DMS53 treated with DMSO at 0.1 percent for 48 hours (cell line): ENCODE data around the gene GALNT7.
"Not testable (repeated sequence)": the region's sequence is repeated elsewhere in the genome, so short reads cannot be mapped to it uniquely, and the experiment has no call there.

Experiments used
- DNase-seq: peaks from one replicate; lab custom pipeline; 2025; ENCODE audit not compliant: unreplicated experiment; lab: John Stamatoyannopoulos, UW

The GALNT7 gene

GRCh38 chr4:173165706-173166105 is 2.9 kb upstream of the GALNT7 start:
- DNase-seq: no peak

- no peak for DNase-seq
These were observed 2.1 kb upstream of the GALNT7 start for GRCh38 chr4:173166491-173166890.

GRCh38 chr4:173167758-173168395 is 734 bp upstream of the GALNT7 start:
- DNase-seq: peak; percentile 44

DNA sequence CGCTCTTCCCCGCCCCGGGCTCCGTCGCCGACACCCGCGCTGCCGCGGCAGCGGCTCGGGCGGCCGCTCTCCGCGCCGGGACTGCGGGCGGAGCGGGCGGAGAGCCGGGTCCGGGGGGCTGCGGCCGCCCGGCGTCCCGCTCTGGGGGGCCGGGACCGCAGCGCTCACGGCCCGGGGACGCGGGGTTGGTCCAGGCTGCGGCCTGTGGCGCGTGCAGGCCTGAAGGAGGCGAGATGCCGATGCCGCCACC is 492 bp downstream of the GALNT7 start:
- peak; percentile 8 for DNase-seq

DNA sequence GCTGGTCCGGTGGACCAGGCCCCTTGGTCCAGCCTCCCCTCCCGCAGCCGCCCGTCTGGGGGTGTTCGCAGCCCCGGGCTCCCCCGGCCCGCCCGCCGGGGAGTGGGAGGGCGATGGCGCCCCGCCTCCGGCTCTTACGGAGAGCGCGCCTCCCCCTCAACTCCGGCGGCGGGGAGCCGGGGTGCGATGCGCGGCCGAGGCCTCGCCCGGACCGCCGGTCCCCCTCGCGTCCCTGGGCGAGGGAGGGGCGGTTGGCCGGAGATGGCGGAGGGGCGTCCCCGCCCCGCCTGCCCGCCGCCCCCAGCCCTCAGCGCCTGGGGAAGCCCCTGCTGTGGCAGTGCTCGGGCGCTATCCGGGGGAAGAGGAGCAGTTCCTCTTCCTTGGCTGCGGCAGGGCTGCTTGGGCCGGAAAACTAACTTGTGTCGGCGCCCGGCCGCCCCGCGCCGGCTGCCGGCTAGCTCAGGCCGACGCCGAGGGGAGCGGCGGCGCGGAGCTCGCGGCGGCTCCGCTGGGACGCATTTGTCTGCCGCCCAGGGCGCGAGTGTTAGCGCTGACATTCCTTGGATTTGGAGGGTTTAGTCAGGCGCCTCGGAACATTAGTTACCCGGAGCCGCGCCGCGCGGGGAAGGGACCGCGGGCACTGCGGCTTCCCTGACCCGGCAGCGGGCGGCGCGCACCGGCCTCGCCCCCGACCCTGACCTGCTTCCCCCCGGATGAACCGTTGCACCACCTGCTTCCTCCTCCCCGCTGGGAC is 994 bp downstream of the GALNT7 start:
- peak; percentile 9 for DNase-seq

GRCh38 chr4:173170182-173170778 is 1.7 kb downstream of the GALNT7 start:
- no peak for DNase-seq

DNA sequence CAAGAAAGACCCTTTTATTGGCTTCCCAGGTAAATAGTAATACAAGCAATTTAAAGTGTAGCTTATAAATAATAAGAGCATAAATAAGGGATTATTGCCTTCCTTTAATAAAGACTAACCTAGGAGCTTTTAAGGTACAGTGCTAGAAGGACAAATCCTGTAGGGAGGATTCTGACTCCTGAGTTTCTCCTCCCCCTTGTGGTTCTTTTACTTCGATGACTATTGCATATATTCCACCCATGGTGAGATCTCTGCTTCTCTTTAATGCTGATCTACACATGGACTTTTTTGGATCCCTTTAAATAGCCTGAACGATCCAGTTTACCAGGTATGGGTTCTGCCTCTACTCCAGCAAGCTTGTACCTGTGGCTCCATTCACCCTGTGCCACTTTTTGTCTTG is 2.5 kb downstream of the GALNT7 start:
- no peak for DNase-seq

- no peak for DNase-seq
These were observed 3.4 kb downstream of the GALNT7 start for GRCh38 chr4:173171987-173172386.

DNA sequence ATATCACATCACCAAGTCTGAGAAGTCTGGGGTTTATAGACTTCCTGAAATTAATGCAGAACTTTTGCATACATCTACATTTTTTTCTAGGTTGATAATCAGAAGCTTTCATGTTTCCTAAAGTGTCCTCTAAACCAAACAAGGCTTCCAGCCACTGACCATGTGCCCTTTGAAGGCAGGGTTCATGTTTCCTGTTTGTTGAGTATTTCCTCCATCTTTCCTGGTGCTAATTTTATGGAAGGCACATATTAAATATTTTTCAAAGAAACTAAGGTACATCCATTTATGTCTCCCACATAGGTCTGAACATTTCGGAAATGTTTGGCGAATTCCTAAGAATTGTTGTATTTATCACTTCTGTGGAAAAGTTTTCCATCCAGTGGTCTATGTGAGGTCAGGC is 5.6 kb downstream of the GALNT7 start:
- no peak for DNase-seq

DNA sequence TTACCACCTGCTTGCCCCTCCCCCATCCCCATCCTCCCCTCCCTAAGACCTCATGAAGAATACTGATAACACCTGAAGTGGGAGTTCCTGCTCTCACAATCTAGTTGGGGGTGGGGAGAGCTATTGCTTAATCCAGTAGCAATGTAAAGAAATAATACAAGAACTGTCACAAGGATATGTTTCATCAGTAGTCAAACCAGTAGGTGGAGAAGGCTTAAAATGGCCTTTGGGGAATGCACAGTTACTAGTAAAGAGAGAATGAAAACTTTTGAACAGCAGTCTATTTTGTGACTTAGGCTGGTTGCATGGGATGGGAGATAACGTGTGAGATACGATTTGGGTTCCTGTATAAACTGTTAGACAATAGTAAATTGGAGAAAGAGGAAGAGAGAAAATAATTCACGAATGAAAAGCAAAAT is 6.0 kb downstream of the GALNT7 start:
- DNase-seq: no peak

DNA sequence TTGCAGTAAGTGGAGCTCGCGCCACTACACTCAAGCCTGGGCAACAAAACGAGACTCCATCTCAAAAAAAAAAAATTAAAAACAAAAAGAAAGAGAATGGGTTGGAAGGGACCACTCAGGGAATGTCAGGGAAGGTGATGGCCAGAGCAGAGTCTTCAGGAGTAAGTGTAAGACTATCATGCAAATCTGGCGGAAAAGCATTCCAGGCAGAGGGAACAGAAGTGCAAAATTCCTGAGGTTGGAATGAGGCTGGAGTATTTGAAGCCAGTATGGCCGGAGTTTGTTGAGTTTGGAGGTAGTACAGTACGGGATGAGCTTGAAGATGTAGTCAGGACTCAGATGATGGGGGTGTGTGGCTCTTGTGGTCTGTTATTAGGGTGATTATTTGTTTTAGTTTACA is 7.4 kb downstream of the GALNT7 start:
- no peak for DNase-seq

DNA sequence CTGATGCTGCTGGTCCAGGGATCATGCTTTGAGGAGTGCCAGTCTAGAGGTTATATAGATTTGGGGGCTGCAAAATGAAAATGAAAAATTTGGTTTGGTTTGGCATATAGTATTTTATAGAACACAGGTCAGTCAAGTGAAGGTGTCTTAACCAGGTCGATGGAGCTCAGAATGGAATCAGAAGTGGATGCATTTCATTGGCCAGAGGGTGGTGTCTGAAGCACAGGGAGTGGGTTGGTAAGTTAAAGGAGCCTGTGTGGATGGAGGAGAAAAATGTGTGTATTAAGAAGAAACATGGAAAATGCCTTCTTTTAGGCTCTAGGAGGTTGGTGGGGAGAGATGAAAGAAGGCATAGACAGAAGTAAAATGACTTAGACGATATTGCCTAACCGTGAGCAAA is 8.6 kb downstream of the GALNT7 start:
- DNase-seq: no peak

DNA sequence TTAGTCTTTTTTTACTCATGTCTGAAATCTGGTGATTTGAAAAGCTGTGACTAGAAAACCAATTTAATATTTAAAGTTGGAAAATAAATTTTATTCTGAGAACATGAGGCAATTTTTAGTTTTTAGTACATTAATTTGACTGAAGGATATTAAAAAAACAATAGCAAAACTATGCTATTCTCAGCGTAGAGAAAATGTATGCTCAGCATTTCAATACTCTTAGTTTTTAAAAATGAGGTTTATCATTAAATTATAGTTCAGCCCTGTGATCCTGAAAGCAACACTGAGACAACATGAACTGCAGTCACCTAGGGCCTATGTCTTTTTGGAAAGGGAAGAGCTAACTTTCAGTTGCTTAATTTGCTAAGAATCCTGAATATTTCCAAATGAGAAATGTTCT is 9.5 kb downstream of the GALNT7 start:
- DNase-seq: no peak

GRCh38 chr4:173181848-173182247 is 13.2 kb downstream of the GALNT7 start:
- DNase-seq: no peak

- DNase-seq: no peak
These were observed 13.8 kb downstream of the GALNT7 start for GRCh38 chr4:173182403-173182802.

- DNase-seq: not testable (repeated sequence)
These were observed 15.1 kb downstream of the GALNT7 start for GRCh38 chr4:173183659-173184247.

DNA sequence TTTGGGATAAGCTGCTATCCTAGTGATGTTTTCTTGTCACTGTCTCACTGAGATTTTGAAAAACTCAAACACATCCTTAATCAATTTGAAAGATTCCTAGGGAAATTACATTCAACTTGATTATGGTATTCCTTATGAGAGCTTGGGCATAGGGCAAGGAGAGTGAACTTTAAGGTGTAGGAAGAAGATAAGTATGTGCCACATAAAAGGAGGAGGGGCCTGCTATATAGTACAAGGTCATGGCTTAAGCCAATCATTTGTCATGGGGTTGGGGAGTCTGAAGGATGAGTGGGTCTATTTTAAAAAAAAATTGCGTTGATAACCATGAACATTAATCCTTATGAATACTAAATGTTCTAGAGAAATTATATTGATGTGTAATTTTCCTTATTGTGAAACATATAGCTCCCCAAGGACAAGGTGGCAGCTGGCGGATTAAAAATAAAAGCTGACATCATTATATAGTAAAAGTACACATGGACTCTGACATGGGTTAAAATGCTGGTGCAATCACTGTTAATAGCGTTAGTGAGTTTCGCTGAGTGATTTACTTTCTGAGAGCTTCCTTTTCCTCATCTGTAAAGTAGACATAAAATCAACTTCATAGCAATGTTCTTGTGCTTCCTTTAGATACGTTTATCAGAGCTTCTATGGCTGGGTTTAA is 17.4 kb downstream of the GALNT7 start:
- no peak for DNase-seq

DNA sequence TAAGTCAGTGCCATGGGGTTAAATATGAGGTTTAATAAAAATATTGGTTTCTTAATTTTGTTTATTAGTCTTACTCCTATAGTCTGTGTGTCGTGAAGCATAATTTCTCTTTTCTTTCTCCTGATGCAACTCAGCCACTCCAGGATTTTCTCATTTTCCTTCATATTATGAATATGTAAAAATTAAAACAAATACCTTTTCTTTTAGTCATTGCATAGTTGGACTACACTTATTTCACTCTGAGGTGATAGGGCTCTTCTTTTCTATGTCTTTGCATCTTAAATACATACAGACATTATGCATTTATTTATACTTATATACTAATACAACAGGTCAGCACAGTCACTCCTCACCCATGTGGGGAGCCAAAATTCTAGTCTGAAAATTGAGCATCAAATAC is 19.1 kb downstream of the GALNT7 start:
- no peak for DNase-seq

GRCh38 chr4:173188648-173189047 is 20.0 kb downstream of the GALNT7 start:
- no peak for DNase-seq

- no peak for DNase-seq
These were observed 20.6 kb downstream of the GALNT7 start for GRCh38 chr4:173189117-173189693.

DNA sequence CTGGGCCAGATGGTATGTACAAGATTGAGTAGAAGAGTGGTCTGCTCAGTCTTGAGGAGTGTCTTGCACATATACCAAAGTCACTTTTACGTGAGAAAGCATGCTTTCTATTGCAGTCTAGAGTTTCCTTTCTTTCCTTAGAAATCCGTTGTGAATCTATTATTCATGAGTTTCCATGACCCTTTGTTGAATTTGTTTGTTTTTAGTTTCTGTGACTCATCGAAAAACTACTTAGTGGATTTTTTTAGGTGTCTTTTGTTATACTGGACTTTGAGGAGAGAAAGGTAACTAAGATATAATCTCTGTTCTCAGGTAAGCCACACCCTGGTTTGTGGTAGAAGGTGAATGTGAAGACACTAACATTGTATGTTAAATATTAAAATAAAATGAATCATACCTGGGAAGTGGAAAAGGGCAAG is 23.0 kb downstream of the GALNT7 start:
- DNase-seq: peak; percentile 18
